CD14-positive monocyte (primary cell): ENCODE measurements around the gene FTH1. TPM values are rescaled to one million over a fixed set of nuclear protein-coding genes. Genes with fewer than 3 reads are reported as not detected.

ENCODE experiments used
- DNase-seq, 3 donors: peaks; one replicate each; pipeline ENCODE4 v3.0.0-alpha.2; 2011 to 2022
- H2AFZ ChIP-seq: 2 replicates; pipeline ENCODE4 v1.6.0; 2012; ENCODE audit warnings: mild to moderate bottlenecking, low read depth, low read length, inconsistent platforms; ENCODE audit not compliant: insufficient read depth, poor library complexity, severe bottlenecking
- H3K27ac ChIP-seq, 2 donors: 1 replicate in 1 of 2; 2 replicates in 1 of 2; pipeline ENCODE4 v1.5.1; 2012 to 2013; ENCODE audit warnings: low read length in 2 of 2, control low read depth in 1 of 2, inconsistent platforms in 1 of 2, low read depth in 1 of 2, mild to moderate bottlenecking in 1 of 2
- H3K27me3 ChIP-seq, 2 donors: one replicate each; pipeline versions ENCODE4 v1.6.0 to v1.6.1; 2011 to 2013; ENCODE audit warnings: low read length in 2 of 2; ENCODE audit not compliant: control insufficient read depth in 2 of 2, insufficient read depth in 2 of 2
- H3K36me3 ChIP-seq, 2 donors: replicated peaks in 1 of 2; 1 replicate in 1 of 2; 2 replicates in 1 of 2; pipeline versions ENCODE4 v1.5.1 to v1.6.1; 2012 to 2013; ENCODE audit warnings: low read length in 2 of 2, control low read depth in 1 of 2, inconsistent platforms in 1 of 2, mild to moderate bottlenecking in 1 of 2; ENCODE audit not compliant: insufficient read depth in 2 of 2, control insufficient read depth in 1 of 2
- H3K4me1 ChIP-seq, 2 donors: 1 replicate in 1 of 2; 2 replicates in 1 of 2; pipeline versions ENCODE4 v1.5.1 to v1.6.1; 2012 to 2013; ENCODE audit warnings: low read length in 2 of 2, control low read depth in 1 of 2, inconsistent platforms in 1 of 2, mild to moderate bottlenecking in 1 of 2, moderate library complexity in 1 of 2; ENCODE audit not compliant: insufficient read depth in 2 of 2, control insufficient read depth in 1 of 2
- H3K4me2 ChIP-seq: replicated peaks from 2 replicates; pipeline ENCODE3; 2012; ENCODE audit warnings: low read length, moderate library complexity, mild to moderate bottlenecking; ENCODE audit not compliant: poor library complexity, severe bottlenecking; ENCODE audit errors: extremely low read depth
- H3K4me3 ChIP-seq, 3 experiments: fragments of 200-600 bp in 1 of 3; sonication (generic) in 1 of 3; replicated peaks in 1 of 3; 1 replicate in 2 of 3; 2 replicates in 1 of 3; pipeline ENCODE4 v1.5.1; 2011 to 2013; ENCODE audit warnings: low read length in 3 of 3, mild to moderate bottlenecking in 3 of 3, control low read depth in 2 of 3, low read depth in 2 of 3, inconsistent platforms in 1 of 3, moderate library complexity in 1 of 3
- H3K79me2 ChIP-seq: 2 replicates; pipeline ENCODE4 v1.6.0; 2012; ENCODE audit warnings: mild to moderate bottlenecking, control low read depth, inconsistent platforms, low read length, moderate library complexity; ENCODE audit not compliant: insufficient read depth
- H3K9ac ChIP-seq: 2 replicates; pipeline ENCODE4 v1.6.0; 2017; ENCODE audit warnings: low read length, mild to moderate bottlenecking; ENCODE audit not compliant: insufficient read depth, poor library complexity, severe bottlenecking
- H3K9me3 ChIP-seq, 2 donors: replicated peaks in 1 of 2; 1 replicate in 1 of 2; 2 replicates in 1 of 2; pipeline versions ENCODE4 v1.5.1 to v1.6.1; 2012 to 2013; ENCODE audit warnings: low read length in 2 of 2, control low read depth in 1 of 2; ENCODE audit not compliant: control insufficient read depth in 1 of 2, insufficient read depth in 1 of 2
- H4K20me1 ChIP-seq: 2 replicates; pipeline ENCODE4 v1.6.0; 2012; ENCODE audit warnings: mild to moderate bottlenecking, low read length, control low read depth, moderate library complexity; ENCODE audit not compliant: insufficient read depth
- H3K27ac Mint-ChIP-seq, 7 donors: one replicate each; pipeline ENCODE4 v1.8.0; 2020; ENCODE audit warnings: mild to moderate bottlenecking in 7 of 7, mixed read lengths in 7 of 7, moderate library complexity in 6 of 7, inconsistent platforms in 2 of 7
- H3K27me3 Mint-ChIP-seq, 3 donors: one replicate each; pipeline ENCODE4 v1.8.0; 2021 to 2022; ENCODE audit warnings: low read depth in 3 of 3, mild to moderate bottlenecking in 3 of 3, mixed read lengths in 3 of 3, moderate library complexity in 3 of 3, inconsistent platforms in 1 of 3
- H3K36me3 Mint-ChIP-seq, 2 donors: one replicate each; pipeline ENCODE4 v1.8.0; 2020; ENCODE audit warnings: mixed read lengths in 2 of 2, inconsistent platforms in 1 of 2, mild to moderate bottlenecking in 1 of 2
- H3K4me1 Mint-ChIP-seq: one replicate; pipeline ENCODE4 v1.8.0; 2020; ENCODE audit warnings: mild to moderate bottlenecking, mixed read lengths
- H3K4me3 Mint-ChIP-seq, 2 donors: one replicate each; pipeline ENCODE4 v1.8.0; 2020; ENCODE audit warnings: mild to moderate bottlenecking in 2 of 2, mixed read lengths in 2 of 2, moderate library complexity in 1 of 2
- H3K9me3 Mint-ChIP-seq, 7 donors: one replicate each; pipeline ENCODE4 v1.8.0; 2020 to 2022; ENCODE audit warnings: mixed read lengths in 7 of 7, mild to moderate bottlenecking in 6 of 7, moderate library complexity in 6 of 7, inconsistent platforms in 2 of 7
- CTCF ChIP-seq: fragments of 200-600 bp; IDR thresholded peaks from one replicate; pipeline ENCODE4 v1.8.0; 2022; ENCODE audit warnings: antibody characterized with exemption, mild to moderate bottlenecking
- WGBS: methylation state at CpG from one replicate; pipeline ENCODE4 v1.1.5; 2013; ENCODE audit warnings: missing lambda C conversion rate; ENCODE audit not compliant: insufficient coverage; 5-methylcytosine and 5-hydroxymethylcytosine counted together
- intact Hi-C, 2 donors: fragments of 100-400 bp; cut with micrococcal nuclease; formaldehyde crosslinking; loops; one replicate each; pipeline versions ENCODE4 v1.15.0 to v1.15.1; 2023
- polyA plus RNA-seq, 3 donors: library from polyadenylated mRNA; depleted of rRNA in 1 of 3; unstranded in 2 of 3; stranded (reverse) in 1 of 3; fragments of 300-500 nt in 2 of 3; fragments of >200 nt in 1 of 3; fragmentation: Illumina TruSeq in 2 of 3; gene quantifications; 1 replicate in 2 of 3; 2 replicates in 1 of 3; pipeline ENCODE4 v1.2.3, GENCODE V29; 2012 to 2021

The FTH1 gene
- polyA plus RNA-seq, 3 donors = 8,968 to 15,394 (median 11,239) TPM

- Histone ChIP-seq H3K9me3 (no peaks in the 10 kb centered on the region), H3K9ac (no peak within 1 kb of the TSS), H3K27me3 (no peaks in the 10 kb centered on the region), H3K79me2 (no peaks in the 10 kb centered on the region), H3K4me1 (peaks cover 22 to 26% of the 10 kb centered on the region in 2 donors), H3K36me3 (no peaks in the 10 kb centered on the region), H2AFZ (peak within 1 kb of the TSS; percentile 30), H3K4me3 (no peak within 1 kb of the TSS), H4K20me1 (no peaks in the 10 kb centered on the region), H3K27ac (no peak within 1 kb of the TSS), H3K4me2 (no peak within 1 kb of the TSS)
- Mint-ChIP-seq H3K27ac (peak within 1 kb of the TSS; percentile 26 to 91 (median 78)), H3K9me3 (peaks cover 0 to 1% (median 0%) of the 10 kb centered on the region in 7 donors), H3K4me1 (peaks cover 28% of the 10 kb centered on the region), H3K27me3 (peaks cover 0 to 5% (median 2%) of the 10 kb centered on the region in 3 donors), H3K36me3 (peaks cover 0 to 2% of the 10 kb centered on the region in 2 donors), H3K4me3 (peak within 1 kb of the TSS in 1 of 2 donors; percentile 35)
- no peak for TF ChIP-seq CTCF
- WGBS = 96% methylated on average over 7 of the region's 8 CpGs
- intact Hi-C loops = no loop called here
- no peak for DNase-seq
Observed at GRCh38 chr11:61950035-61950547, 17.3 kb downstream of the FTH1 start, which contains the start of gene BEST1. TSS of gene BEST1 (plus strand) at chr11:61950351. CDS start at chr11:61951807, 1,456 bp downstream.

- no peaks in the 10 kb centered on the region for H3K27me3 ChIP-seq
- H3K27ac ChIP-seq = no peak overlapping the region
- no peak overlapping the region for H3K4me3 ChIP-seq
- H3K4me2 ChIP-seq = no peak overlapping the region
- peak; percentile 85 to 92 (median 89) for DNase-seq
- H3K4me3 Mint-ChIP-seq = peak overlapping the region in 1 of 2 donors; percentile 35
- peaks cover 22% of the 10 kb centered on the region for H3K4me1 Mint-ChIP-seq
- no peaks in the 10 kb centered on the region for H3K36me3 Mint-ChIP-seq
- WGBS = 51% methylated on average over 6 of the region's 9 CpGs
- H4K20me1 ChIP-seq = no peaks in the 10 kb centered on the region
- H3K36me3 ChIP-seq = no peaks in the 10 kb centered on the region
- TF ChIP-seq CTCF = no peak
- peaks cover 0 to 1% (median 0%) of the 10 kb centered on the region in 7 donors for H3K9me3 Mint-ChIP-seq
- intact Hi-C loops = loop anchor here (5.0 kb wide), 3 partner anchors 128 to 152 kb away; no protein-coding TSS in a partner anchor
- H3K4me1 ChIP-seq = peaks cover 16 to 19% of the 10 kb centered on the region in 2 donors
- H3K9ac ChIP-seq = no peak overlapping the region
- H3K27ac Mint-ChIP-seq = peak overlapping the region; percentile 26 to 91 (median 78)
- no peaks in the 10 kb centered on the region for H3K79me2 ChIP-seq
- peaks cover 0 to 5% (median 3%) of the 10 kb centered on the region in 3 donors for H3K27me3 Mint-ChIP-seq
- H3K9me3 ChIP-seq = no peaks in the 10 kb centered on the region
- H2AFZ ChIP-seq = peak overlapping the region; percentile 30
Observed at GRCh38 chr11:61949169-61950034, 18.0 kb downstream of the FTH1 start.
